Measurements from ENCODE around the gene CEP350. TPM values are rescaled to one million over a fixed set of nuclear protein-coding genes. Genes with fewer than 3 reads are reported as not detected.

Gene CEP350
- total RNA-seq, 1 experiment from 2014 or later = 41.1 TPM

DNA sequence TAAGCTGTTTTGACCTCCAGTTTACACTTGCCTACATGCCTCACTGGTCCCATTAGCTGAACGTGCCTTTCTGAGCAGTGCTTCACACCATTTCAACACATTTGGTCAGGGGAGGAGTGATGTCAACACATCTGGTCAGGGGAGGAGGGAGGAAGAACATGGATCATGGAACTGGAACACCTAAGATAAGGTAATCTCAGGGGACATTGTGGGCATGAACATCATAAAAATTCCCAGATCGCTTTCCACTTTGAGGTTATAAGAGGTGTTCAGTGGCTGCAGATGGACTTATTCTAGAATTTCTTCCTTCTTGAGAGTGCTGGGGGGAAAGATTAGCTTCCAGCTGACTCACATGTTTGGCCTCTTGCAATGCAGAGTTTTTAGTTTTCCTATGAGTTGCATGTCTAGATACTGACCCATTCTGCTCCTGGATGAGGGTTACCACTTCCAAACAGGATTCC is 202.1 kb downstream of the CEP350 start:
- intact Hi-C loops (cut with micrococcal nuclease; ENCODE audit: unreplicated experiment) = no loop called here
- DNase-seq (ENCODE audit: low read depth, low spot score) = no peak
- peak overlapping the region in 1 of 2 experiments; percentile 23; a peak in 2 of 4 replicates for H3K4me3 ChIP-seq (ENCODE audit: low read depth in 2 of 2, low read length in 2 of 2)

DNA sequence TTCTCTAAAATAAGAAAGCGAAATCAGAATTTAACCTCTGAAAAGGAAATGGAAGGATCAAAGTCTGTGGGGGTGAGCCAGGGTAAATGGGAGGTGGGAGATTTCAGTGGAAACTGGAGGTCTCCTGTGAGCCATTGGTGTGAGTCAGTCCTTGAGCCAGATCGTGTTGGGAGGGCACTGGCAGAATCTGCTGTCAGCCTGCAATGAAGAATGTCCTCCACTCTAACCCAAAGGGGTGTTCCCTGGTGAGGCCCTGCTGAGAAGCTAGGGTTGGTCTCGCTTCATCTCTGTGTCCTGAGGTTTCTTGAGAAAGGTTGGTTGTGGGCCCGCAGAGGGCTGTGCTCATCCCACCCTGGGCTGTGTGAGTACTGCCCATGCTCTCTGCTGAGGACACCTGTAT is 202.5 kb downstream of the CEP350 start:
- intact Hi-C loops (cut with micrococcal nuclease; ENCODE audit: unreplicated experiment) (no loop called here), in situ Hi-C loops (cut with HindIII; ENCODE audit: low pct_unique_long_range_greater_than_20kb, low sequenced_read_pairs) (no loop called here)
- Histone ChIP-seq H3K9me3 (ENCODE audit: control insufficient read depth, insufficient read depth, low read depth, low read length) (no peaks in the 10 kb centered on the region), H3K27me3 (ENCODE audit: control insufficient read depth, insufficient read depth, low read length) (no peaks in the 10 kb centered on the region), H3K4me1 (ENCODE audit: control insufficient read depth, insufficient read depth, low read length) (peaks cover 27% of the 10 kb centered on the region), H3K4me3 (ENCODE audit: low read depth in 2 of 2, low read length in 2 of 2) (no peak overlapping the region), H3K27ac (ENCODE audit: low read length) (no peak overlapping the region), H3K36me3 (ENCODE audit: control insufficient read depth, insufficient read depth, low read length) (peaks cover 2% of the 10 kb centered on the region; the same call in 1 of the 2 replicates)
- CTCF ChIA-PET = no interaction called here
- POLR2A ChIA-PET = no interaction called here
- TF ChIP-seq SIN3A (IDR thresholded peaks at IDR 0.05; ENCODE audit: borderline replicate concordance, insufficient read depth, low read depth, low read length) = no peak
- TF ChIP-seq, protein P1, sequence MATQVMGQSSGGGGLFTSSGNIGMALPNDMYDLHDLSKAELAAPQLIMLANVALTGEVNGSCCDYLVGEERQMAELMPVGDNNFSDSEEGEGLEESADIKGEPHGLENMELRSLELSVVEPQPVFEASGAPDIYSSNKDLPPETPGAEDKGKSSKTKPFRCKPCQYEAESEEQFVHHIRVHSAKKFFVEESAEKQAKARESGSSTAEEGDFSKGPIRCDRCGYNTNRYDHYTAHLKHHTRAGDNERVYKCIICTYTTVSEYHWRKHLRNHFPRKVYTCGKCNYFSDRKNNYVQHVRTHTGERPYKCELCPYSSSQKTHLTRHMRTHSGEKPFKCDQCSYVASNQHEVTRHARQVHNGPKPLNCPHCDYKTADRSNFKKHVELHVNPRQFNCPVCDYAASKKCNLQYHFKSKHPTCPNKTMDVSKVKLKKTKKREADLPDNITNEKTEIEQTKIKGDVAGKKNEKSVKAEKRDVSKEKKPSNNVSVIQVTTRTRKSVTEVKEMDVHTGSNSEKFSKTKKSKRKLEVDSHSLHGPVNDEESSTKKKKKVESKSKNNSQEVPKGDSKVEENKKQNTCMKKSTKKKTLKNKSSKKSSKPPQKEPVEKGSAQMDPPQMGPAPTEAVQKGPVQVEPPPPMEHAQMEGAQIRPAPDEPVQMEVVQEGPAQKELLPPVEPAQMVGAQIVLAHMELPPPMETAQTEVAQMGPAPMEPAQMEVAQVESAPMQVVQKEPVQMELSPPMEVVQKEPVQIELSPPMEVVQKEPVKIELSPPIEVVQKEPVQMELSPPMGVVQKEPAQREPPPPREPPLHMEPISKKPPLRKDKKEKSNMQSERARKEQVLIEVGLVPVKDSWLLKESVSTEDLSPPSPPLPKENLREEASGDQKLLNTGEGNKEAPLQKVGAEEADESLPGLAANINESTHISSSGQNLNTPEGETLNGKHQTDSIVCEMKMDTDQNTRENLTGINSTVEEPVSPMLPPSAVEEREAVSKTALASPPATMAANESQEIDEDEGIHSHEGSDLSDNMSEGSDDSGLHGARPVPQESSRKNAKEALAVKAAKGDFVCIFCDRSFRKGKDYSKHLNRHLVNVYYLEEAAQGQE (IDR thresholded peaks at IDR 0.05; ENCODE audit: insufficient read depth in 1 of 2, low read depth in 2 of 2, low read length in 1 of 2) = no peak
- TF ChIP-seq, protein P2, sequence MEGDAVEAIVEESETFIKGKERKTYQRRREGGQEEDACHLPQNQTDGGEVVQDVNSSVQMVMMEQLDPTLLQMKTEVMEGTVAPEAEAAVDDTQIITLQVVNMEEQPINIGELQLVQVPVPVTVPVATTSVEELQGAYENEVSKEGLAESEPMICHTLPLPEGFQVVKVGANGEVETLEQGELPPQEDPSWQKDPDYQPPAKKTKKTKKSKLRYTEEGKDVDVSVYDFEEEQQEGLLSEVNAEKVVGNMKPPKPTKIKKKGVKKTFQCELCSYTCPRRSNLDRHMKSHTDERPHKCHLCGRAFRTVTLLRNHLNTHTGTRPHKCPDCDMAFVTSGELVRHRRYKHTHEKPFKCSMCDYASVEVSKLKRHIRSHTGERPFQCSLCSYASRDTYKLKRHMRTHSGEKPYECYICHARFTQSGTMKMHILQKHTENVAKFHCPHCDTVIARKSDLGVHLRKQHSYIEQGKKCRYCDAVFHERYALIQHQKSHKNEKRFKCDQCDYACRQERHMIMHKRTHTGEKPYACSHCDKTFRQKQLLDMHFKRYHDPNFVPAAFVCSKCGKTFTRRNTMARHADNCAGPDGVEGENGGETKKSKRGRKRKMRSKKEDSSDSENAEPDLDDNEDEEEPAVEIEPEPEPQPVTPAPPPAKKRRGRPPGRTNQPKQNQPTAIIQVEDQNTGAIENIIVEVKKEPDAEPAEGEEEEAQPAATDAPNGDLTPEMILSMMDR (IDR thresholded peaks at IDR 0.05) = no peak
- no peak for TF ChIP-seq POLR2AphosphoS5 (IDR thresholded peaks at IDR 0.05; ENCODE audit: low read depth, low read length)
- no peak for TF ChIP-seq TCF7L2 (IDR thresholded peaks at IDR 0.05; ENCODE audit: low read depth, low read length)
- no TSS peak for BruUV-seq (replicated peaks)
- ATAC-seq (no peak), DNase-seq (ENCODE audit: low read depth, low spot score) (no peak)

More for the DNA sequence above, 202.1 kb downstream of the CEP350 start:
- TF ChIP-seq, protein P2 (IDR thresholded peaks at IDR 0.05) = no peak
- no peak for TF ChIP-seq TCF7L2 (IDR thresholded peaks at IDR 0.05; ENCODE audit: low read depth, low read length)
- TF ChIP-seq SIN3A (IDR thresholded peaks at IDR 0.05; ENCODE audit: borderline replicate concordance, insufficient read depth, low read depth, low read length) = no peak
- no TSS peak for BruUV-seq (replicated peaks)
- Histone ChIP-seq H3K27ac (ENCODE audit: low read length) (no peak overlapping the region), H3K27me3 (ENCODE audit: control insufficient read depth, insufficient read depth, low read length) (no peaks in the 10 kb centered on the region), H3K9me3 (ENCODE audit: control insufficient read depth, insufficient read depth, low read depth, low read length) (no peaks in the 10 kb centered on the region), H3K4me1 (ENCODE audit: control insufficient read depth, insufficient read depth, low read length) (peaks cover 32% of the 10 kb centered on the region), H3K36me3 (ENCODE audit: control insufficient read depth, insufficient read depth, low read length) (peaks cover 2% of the 10 kb centered on the region; the same call in 1 of the 2 replicates)
- in situ Hi-C loops (cut with HindIII; ENCODE audit: low pct_unique_long_range_greater_than_20kb, low sequenced_read_pairs) = no loop called here
- ChIA-PET POLR2A (no interaction called here), CTCF (no interaction called here)
- ATAC-seq = no peak
